Glutamatergic neuron (in vitro differentiated cells): ENCODE measurements around the gene NEU1. TPM values are rescaled to one million over a fixed set of nuclear protein-coding genes. Genes with fewer than 3 reads are reported as not detected.
A peak's percentile ranks its signal among the peaks of the same experiment; 100 is the strongest.

Experiments
- DNase-seq: peaks from one replicate; pipeline ENCODE4 v3.0.0; 2022
- H3K27ac Mint-ChIP-seq: one replicate; pipeline ENCODE4 v1.8.0; 2020; ENCODE audit warnings: mild to moderate bottlenecking, mixed read lengths, inconsistent platforms; ENCODE audit not compliant: unreplicated experiment
- H3K27me3 Mint-ChIP-seq: one replicate; pipeline ENCODE4 v1.8.0; 2020; ENCODE audit warnings: mild to moderate bottlenecking, moderate library complexity, mixed read lengths, inconsistent platforms; ENCODE audit not compliant: unreplicated experiment
- H3K36me3 Mint-ChIP-seq: one replicate; pipeline ENCODE4 v1.8.0; 2020; ENCODE audit warnings: mild to moderate bottlenecking, mixed read lengths, inconsistent platforms; ENCODE audit not compliant: unreplicated experiment
- H3K4me1 Mint-ChIP-seq: one replicate; pipeline ENCODE4 v1.8.0; 2020; ENCODE audit warnings: mild to moderate bottlenecking, low read depth, mixed read lengths, inconsistent platforms; ENCODE audit not compliant: unreplicated experiment
- H3K4me3 Mint-ChIP-seq: one replicate; pipeline ENCODE4 v1.8.0; 2020; ENCODE audit warnings: mild to moderate bottlenecking, mixed read lengths, inconsistent platforms; ENCODE audit not compliant: unreplicated experiment
- H3K9me3 Mint-ChIP-seq: one replicate; pipeline ENCODE4 v1.8.0; 2020; ENCODE audit warnings: mild to moderate bottlenecking, moderate library complexity, mixed read lengths, inconsistent platforms; ENCODE audit not compliant: unreplicated experiment
- total RNA-seq: library from RNA; stranded (reverse); fragmentation: NEBNext Ultra II Directional; extraction: Animal tissue kit (Norgen Biotek cat#: 25700); gene quantifications from one replicate; pipeline ENCODE4 v1.2.1, GENCODE V29; 2021; ENCODE audit not compliant: unreplicated experiment
- TF ChIP-seq, protein P1 (sequence below): fragments of 200-600 bp; sonication (generic); IDR thresholded peaks from one replicate; pipeline ENCODE4 v1.5.0; 2021; ENCODE audit not compliant: partially characterized antibody, unreplicated experiment

Gene NEU1
- total RNA-seq, 1 donor from 2014 or later = 40.2 TPM

DNA sequence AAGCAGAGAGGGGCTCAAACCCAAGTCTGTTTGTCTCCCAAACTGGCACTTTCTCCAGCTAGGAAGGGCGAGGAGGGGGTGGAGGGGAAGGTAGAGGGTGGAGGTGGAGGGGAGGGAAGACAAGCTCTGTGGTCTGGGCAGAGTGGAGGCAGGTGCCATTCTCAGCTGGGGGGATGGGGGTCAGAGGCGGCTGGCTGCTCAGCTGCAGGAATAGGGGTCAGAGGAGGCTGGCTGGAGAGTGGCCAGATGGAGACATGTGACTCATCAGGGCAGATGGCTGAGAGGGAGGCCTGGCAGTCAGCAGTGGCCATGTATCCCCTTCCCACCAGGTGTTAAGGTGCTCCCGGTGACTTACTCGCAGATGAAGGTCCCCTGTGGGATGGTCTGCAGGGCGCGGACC, 19.7 kb upstream of the NEU1 start:
- peak; percentile 50 for DNase-seq
- Mint-ChIP-seq H3K4me3 (peak overlapping the region; percentile 64), H3K27ac (peak overlapping the region; percentile 91), H3K36me3 (peaks cover 10% of the 10 kb centered on the region), H3K27me3 (peaks cover 9% of the 10 kb centered on the region), H3K4me1 (peaks cover 12% of the 10 kb centered on the region), H3K9me3 (peaks cover 10% of the 10 kb centered on the region)
- TF ChIP-seq, protein P1, sequence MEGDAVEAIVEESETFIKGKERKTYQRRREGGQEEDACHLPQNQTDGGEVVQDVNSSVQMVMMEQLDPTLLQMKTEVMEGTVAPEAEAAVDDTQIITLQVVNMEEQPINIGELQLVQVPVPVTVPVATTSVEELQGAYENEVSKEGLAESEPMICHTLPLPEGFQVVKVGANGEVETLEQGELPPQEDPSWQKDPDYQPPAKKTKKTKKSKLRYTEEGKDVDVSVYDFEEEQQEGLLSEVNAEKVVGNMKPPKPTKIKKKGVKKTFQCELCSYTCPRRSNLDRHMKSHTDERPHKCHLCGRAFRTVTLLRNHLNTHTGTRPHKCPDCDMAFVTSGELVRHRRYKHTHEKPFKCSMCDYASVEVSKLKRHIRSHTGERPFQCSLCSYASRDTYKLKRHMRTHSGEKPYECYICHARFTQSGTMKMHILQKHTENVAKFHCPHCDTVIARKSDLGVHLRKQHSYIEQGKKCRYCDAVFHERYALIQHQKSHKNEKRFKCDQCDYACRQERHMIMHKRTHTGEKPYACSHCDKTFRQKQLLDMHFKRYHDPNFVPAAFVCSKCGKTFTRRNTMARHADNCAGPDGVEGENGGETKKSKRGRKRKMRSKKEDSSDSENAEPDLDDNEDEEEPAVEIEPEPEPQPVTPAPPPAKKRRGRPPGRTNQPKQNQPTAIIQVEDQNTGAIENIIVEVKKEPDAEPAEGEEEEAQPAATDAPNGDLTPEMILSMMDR = no peak

DNA sequence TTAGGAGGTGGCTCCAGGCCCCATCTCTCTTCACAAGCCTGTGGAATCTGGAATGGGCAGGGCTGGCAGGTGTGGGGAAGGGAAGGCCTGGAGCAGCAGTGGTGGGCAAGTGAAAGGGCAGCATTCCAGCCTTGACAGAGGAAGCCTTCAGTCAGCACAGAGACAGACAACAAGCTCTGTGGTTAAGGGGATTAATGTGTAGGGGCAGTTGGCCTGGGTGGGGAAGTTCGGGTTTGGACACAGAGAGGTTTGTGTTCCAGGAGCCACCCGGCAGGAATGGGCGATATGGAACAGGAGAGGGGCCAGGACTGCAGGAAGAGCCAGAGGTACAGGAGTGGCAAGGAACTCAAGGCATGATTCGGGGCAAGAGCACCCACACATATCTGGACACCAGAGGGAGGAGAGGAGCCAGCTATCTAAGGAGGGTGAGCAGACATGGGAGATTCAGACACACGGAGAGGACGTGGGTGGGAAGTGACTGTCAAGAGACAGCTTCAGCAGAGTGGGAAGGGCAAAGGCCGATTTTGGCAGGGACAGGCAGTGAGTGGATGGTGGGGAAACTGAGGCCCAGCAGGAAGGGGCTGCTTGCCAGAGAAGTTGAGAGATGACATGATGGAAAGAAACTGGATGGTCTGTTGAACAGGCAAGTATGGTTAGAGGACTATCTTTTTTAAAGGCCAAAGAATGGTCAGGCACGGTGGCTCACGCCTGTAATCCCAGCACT, 18.7 kb upstream of the NEU1 start:
- Mint-ChIP-seq H3K9me3 (peaks cover 10% of the 10 kb centered on the region), H3K4me1 (peaks cover 12% of the 10 kb centered on the region), H3K36me3 (peaks cover 9% of the 10 kb centered on the region), H3K4me3 (peak overlapping the region; percentile 2), H3K27ac (peak overlapping the region; percentile 24), H3K27me3 (peaks cover 9% of the 10 kb centered on the region)
- TF ChIP-seq, protein P1 = no peak
- DNase-seq = no peak

DNA sequence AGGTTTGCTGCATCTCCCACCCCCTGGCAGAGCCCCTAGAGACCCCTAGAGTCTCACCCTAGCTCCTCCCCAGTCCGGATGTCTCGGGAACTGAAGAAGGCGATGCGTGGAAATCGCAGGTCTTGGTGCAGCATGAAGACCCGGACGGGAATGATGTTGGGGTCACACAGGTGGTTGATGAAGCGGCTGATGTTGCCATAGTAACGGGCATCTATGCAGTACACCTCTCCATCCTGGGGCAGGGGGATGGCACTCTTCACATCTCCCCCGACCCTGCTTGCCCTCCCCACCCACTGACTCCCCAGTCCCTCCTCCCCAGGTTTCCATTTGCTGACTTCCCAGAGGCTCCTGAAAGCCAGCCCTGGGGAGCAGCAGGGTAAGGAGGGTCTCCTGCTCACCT, 18.0 kb upstream of the NEU1 start:
- Mint-ChIP-seq H3K27me3 (peaks cover 12% of the 10 kb centered on the region), H3K36me3 (peaks cover 5% of the 10 kb centered on the region), H3K9me3 (peaks cover 9% of the 10 kb centered on the region), H3K4me3 (no peak overlapping the region), H3K27ac (no peak overlapping the region), H3K4me1 (peaks cover 12% of the 10 kb centered on the region)
- TF ChIP-seq, protein P1 = no peak
- no peak for DNase-seq

DNA sequence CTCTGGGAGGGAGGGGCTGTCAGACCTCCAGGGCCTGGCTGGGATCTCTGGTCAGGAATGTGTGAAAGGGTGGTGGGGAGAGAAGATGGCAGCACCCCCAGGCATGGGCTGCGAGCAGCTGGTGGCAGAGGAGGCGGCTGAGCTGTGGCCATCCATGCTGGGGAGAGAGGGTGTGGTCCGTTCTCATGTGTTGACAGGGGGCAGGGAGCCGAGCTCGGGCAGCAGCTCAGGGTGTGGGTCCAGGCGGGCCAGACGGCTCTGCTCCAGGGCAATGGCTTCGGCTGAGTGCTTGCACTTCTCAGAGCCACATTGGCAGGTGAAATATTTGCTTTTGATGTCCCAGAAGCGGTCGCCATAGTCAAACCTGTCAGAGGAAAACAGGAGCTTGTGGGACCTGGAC, 17.3 kb upstream of the NEU1 start:
- Mint-ChIP-seq H3K9me3 (peaks cover 9% of the 10 kb centered on the region), H3K4me3 (no peak overlapping the region), H3K27me3 (peaks cover 12% of the 10 kb centered on the region), H3K36me3 (peaks cover 5% of the 10 kb centered on the region), H3K27ac (no peak overlapping the region), H3K4me1 (peaks cover 12% of the 10 kb centered on the region)
- TF ChIP-seq, protein P1 = no peak
- DNase-seq = no peak

DNA sequence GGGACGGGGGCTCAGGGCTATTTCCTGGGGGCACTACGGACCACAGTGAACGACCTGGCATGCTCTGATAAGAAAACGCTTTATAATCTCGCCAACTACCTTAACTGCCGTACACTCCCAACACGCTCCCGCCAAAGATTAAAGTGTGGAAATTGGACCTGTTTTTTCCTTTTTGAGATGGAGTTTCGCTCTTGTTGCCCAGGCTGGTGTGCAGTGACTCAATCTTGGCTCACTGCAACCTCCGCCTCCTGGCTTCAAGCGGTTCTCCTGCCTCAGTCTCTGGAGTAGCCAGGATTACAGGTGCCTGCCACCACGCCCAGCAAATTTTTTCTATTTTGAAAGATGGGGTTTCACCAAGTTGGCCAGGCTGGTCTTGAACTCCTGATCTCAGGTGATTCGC, 16.5 kb upstream of the NEU1 start:
- TF ChIP-seq, protein P1 = no peak
- H3K27ac Mint-ChIP-seq = no peak overlapping the region
- peaks cover 5% of the 10 kb centered on the region for H3K36me3 Mint-ChIP-seq
- H3K4me1 Mint-ChIP-seq = peaks cover 12% of the 10 kb centered on the region
- DNase-seq = no peak
- H3K9me3 Mint-ChIP-seq = peaks cover 9% of the 10 kb centered on the region
- no peak overlapping the region for H3K4me3 Mint-ChIP-seq
- peaks cover 12% of the 10 kb centered on the region for H3K27me3 Mint-ChIP-seq
